Sigmoid colon (tissue), 7 donors: ENCODE data around the gene TRIM74. TPM values are rescaled to one million over a fixed set of nuclear protein-coding genes. Genes with fewer than 3 reads are reported as not detected.
A peak's percentile ranks its signal among the peaks of the same experiment; 100 is the strongest.
"Not testable (repeated sequence)": the region's sequence is repeated elsewhere in the genome, so short reads cannot be mapped to it uniquely, and the experiment has no call there.

Experiments
- DNase-seq: peaks from one replicate; pipeline ENCODE4 v3.0.0-alpha.2; 2019
- H3K27ac ChIP-seq, 4 donors: fragments of 200-600 bp; sonication (generic); one replicate each; pipeline ENCODE4 v1.5.1; 2016 to 2019; ENCODE audit warnings: mild to moderate bottlenecking in 1 of 4
- H3K27me3 ChIP-seq, 3 donors: fragments of 200-600 bp; sonication (generic); one replicate each; pipeline ENCODE4 v1.5.1; 2019; ENCODE audit warnings: mild to moderate bottlenecking in 1 of 3
- H3K36me3 ChIP-seq, 4 donors: fragments of 200-600 bp; sonication (generic); one replicate each; pipeline ENCODE4 v1.5.1; 2016 to 2019
- H3K4me1 ChIP-seq, 4 donors: fragments of 200-600 bp; sonication (generic); one replicate each; pipeline ENCODE4 v1.5.1; 2017 to 2019
- H3K4me3 ChIP-seq, 4 donors: fragments of 200-600 bp; sonication (generic); one replicate each; pipeline ENCODE4 v1.5.1; 2017 to 2019; ENCODE audit warnings: mild to moderate bottlenecking in 2 of 4, moderate library complexity in 1 of 4
- H3K9me3 ChIP-seq, 4 donors: fragments of 200-600 bp in 3 of 4; sonication (generic) in 3 of 4; one replicate each; pipeline versions ENCODE4 v1.5.1 to v1.6.1; 2013 to 2019
- CTCF ChIP-seq, 4 experiments: fragments of 450-650 bp in 3 of 4; fragments of 200-600 bp in 1 of 4; IDR thresholded peaks; one replicate each; pipeline ENCODE4 v1.5.1; 2016 to 2019; ENCODE audit warnings: antibody characterized with exemption in 4 of 4, mild to moderate bottlenecking in 3 of 4, moderate library complexity in 2 of 4
- WGBS, 2 donors: extraction: QIAGEN DNeasy Blood & Tissue Kit; methylation state at CpG; one replicate each; pipeline ENCODE4 v1.1.7; 2013; 5-methylcytosine and 5-hydroxymethylcytosine counted together
- intact Hi-C: fragments of 100-400 bp; cut with DNase I; formaldehyde crosslinking; loops from one replicate; pipeline ENCODE4 v1.15.1; 2023
- polyA plus RNA-seq, 3 donors: library from polyadenylated mRNA; stranded (reverse); fragments of 200-250 nt; gene quantifications; one replicate each; pipeline ENCODE4 v1.2.3, GENCODE V29; 2013
- small RNA-seq, 3 donors: library from RNA; depleted of rRNA; stranded (forward); fragments of <200 nt; gene quantifications; one replicate each; pipeline ENCODE3, GENCODE V24; 2016
- total RNA-seq, 4 donors: library from RNA; depleted of rRNA; stranded (reverse); fragments of >200 nt; gene quantifications; one replicate each; pipeline ENCODE4 v1.1.0, GENCODE V29; 2016
- donor health status: healthy with polysubstance abuse.
- donor health status: Bipolar disorder and iron deficiency.
- donor health status: healthy.

TRIM74 gene
- total and polyA plus RNA-seq, 7 donors: 0.38 TPM; not detected in 6

- peak in 3 of 4 experiments; percentile 46 to 65 (median 55) for TF ChIP-seq CTCF (IDR thresholded peaks at IDR 0.05)
- intact Hi-C loops: loop anchor here (5.0 kb wide), 1 partner anchor 78 kb away; no protein-coding TSS in a partner anchor
- peaks cover 0 to 10% (median 6%) of the 10 kb centered on the region in 4 donors for H3K4me1 ChIP-seq
- not testable (repeated sequence) for H3K9me3 ChIP-seq, H3K27me3 ChIP-seq, H3K4me3 ChIP-seq, DNase-seq, H3K27ac ChIP-seq
- WGBS, 2 donors: 54 to 69% methylated on average over 9 of the region's 9 CpGs
- H3K36me3 ChIP-seq: peaks cover 0 to 15% (median 7%) of the 10 kb centered on the region in 4 donors
These were observed 54.3 kb downstream of the TRIM74 start for GRCh38 chr7:72914756-72915525.

- H3K27ac ChIP-seq, H3K4me1 ChIP-seq, H3K9me3 ChIP-seq, DNase-seq, H3K27me3 ChIP-seq, H3K4me3 ChIP-seq, intact Hi-C loops: not testable (repeated sequence)
- 86 to 88% methylated on average over 10 of the region's 10 CpGs for WGBS, 2 donors
- peaks cover 0 to 15% (median 7%) of the 10 kb centered on the region in 4 donors for H3K36me3 ChIP-seq
These were observed 55.5 kb downstream of the TRIM74 start for GRCh38 chr7:72913750-72914149.

GRCh38 chr7:72911395-72911794 is 57.9 kb downstream of the TRIM74 start:
- H3K9me3 ChIP-seq, H3K27ac ChIP-seq, intact Hi-C loops, DNase-seq, H3K27me3 ChIP-seq, H3K4me1 ChIP-seq, H3K4me3 ChIP-seq: not testable (repeated sequence)
- 87 to 91% methylated on average over 10 of the region's 12 CpGs for WGBS, 2 donors
- peaks cover 0 to 18% (median 7%) of the 10 kb centered on the region in 4 donors for H3K36me3 ChIP-seq

Small RNAs within 50 kb of the gene (small RNA-seq; reads per million reads assigned to genes)
- gene RF00019: 0 reads per million in 3 donors

Other genes starting within 250 kb of the TRIM74 start
- gene TYW1B, start 141.3 kb downstream of the TRIM74 start, total RNA-seq: 1 to 10 TPM; 1.9 to 5.6 (median 2.9) TPM
- gene TYW1B, start 141.3 kb downstream of the TRIM74 start, polyA plus RNA-seq: 1 to 10 TPM; 1.4 to 2.4 (median 2.1) TPM
- 10 to 100 TPM in 3 of 4 donors, 1 to 10 TPM in 1; 8.2 to 16.6 (median 12.0) TPM for gene POM121, start 44.4 kb downstream of the TRIM74 start, total RNA-seq
- 10 to 100 TPM in 1 of 3 donors, 1 to 10 TPM in 2; 7.2 to 24.8 (median 8.8) TPM for gene POM121, start 44.4 kb downstream of the TRIM74 start, polyA plus RNA-seq
- gene SPDYE8, start 60.3 kb upstream of the TRIM74 start, total RNA-seq: not detected
- not detected for gene SPDYE8, start 60.3 kb upstream of the TRIM74 start, polyA plus RNA-seq
- gene SPDYE11, start 88.4 kb upstream of the TRIM74 start, total RNA-seq: not detected
- not detected for gene SPDYE11, start 88.4 kb upstream of the TRIM74 start, polyA plus RNA-seq
- not detected for gene SPDYE9, start 116.6 kb upstream of the TRIM74 start, total RNA-seq
- not detected for gene SPDYE9, start 116.6 kb upstream of the TRIM74 start, polyA plus RNA-seq